Stimulated activated CD4-positive, alpha-beta T cell treated with anti-CD3 and anti-CD28 coated beads, TNF-alpha, amount 100 ng/mL, for 24 hours (primary cell): Measurements from ENCODE around the gene PACS1.
"Not testable (repeated sequence)": the region's sequence is repeated elsewhere in the genome, so short reads cannot be mapped to it uniquely, and the experiment has no call there.

Experiments
- DNase-seq, 3 experiments: peaks; one replicate each; pipeline ENCODE4 v3.0.0-alpha.2; 2020; ENCODE audit warnings: low read depth in 3 of 3

PACS1 gene

GRCh38 chr11:66069715-66070603, at the start of gene PACS1:
Gene PACS1 (plus strand): TSS chr11:66070272. CDS start chr11:66070487, 215 bp downstream.
- DNase-seq, result peak; percentile 27 to 77 (median 42)

GRCh38 chr11:66020618-66021357, 49.3 kb upstream of the PACS1 start:
- DNase-seq, result no peak

- peak; percentile 62 to 79 (median 68) for DNase-seq
Measured at GRCh38 chr11:66022401-66023185, 47.5 kb upstream of the PACS1 start.

GRCh38 chr11:66023186-66023440, 47.0 kb upstream of the PACS1 start:
- not testable (repeated sequence) for DNase-seq

GRCh38 chr11:66026017-66026529, 44.0 kb upstream of the PACS1 start, which contains the start of gene CATSPER1:
Gene CATSPER1 (minus strand): TSS chr11:66026479. CDS start chr11:66026379, 100 bp downstream.
- no peak for DNase-seq

- DNase-seq, result no peak
Measured at GRCh38 chr11:66032957-66033735, 36.9 kb upstream of the PACS1 start.

GRCh38 chr11:66035653-66036333, 34.3 kb upstream of the PACS1 start:
- DNase-seq, result no peak

- no peak for DNase-seq
Measured at GRCh38 chr11:66036334-66036710, 33.8 kb upstream of the PACS1 start.

GRCh38 chr11:66037327-66037726, 32.7 kb upstream of the PACS1 start:
- DNase-seq, result no peak

- DNase-seq, result no peak
Measured at GRCh38 chr11:66039765-66040164, 30.3 kb upstream of the PACS1 start.

- no peak for DNase-seq
Measured at GRCh38 chr11:66042227-66042995, 27.7 kb upstream of the PACS1 start.

- DNase-seq, result no peak
Measured at GRCh38 chr11:66042996-66043906, 26.8 kb upstream of the PACS1 start.

GRCh38 chr11:66044757-66045156, 25.3 kb upstream of the PACS1 start:
- no peak for DNase-seq

GRCh38 chr11:66045177-66045639, 24.9 kb upstream of the PACS1 start:
- peak; percentile 67 to 78 (median 75) for DNase-seq

- DNase-seq, result no peak
Measured at GRCh38 chr11:66046901-66047300, 23.2 kb upstream of the PACS1 start.

GRCh38 chr11:66047541-66048365, 22.3 kb upstream of the PACS1 start:
- DNase-seq, result no peak

GRCh38 chr11:66048547-66049323, 21.3 kb upstream of the PACS1 start, which contains the start of gene GAL3ST3:
Gene GAL3ST3 (minus strand): TSS chr11:66049161. CDS start chr11:66045415, 3,746 bp downstream.
- no peak for DNase-seq
